ENCODE results near the gene SERPINI1. TPM values are rescaled to one million over a fixed set of nuclear protein-coding genes. Genes with fewer than 3 reads are reported as not detected.

The SERPINI1 gene
- total and polyA plus RNA-seq, 2 of the 8 experiments (the other 6 are each of a cell fraction or from before 2014, with no cell fraction given) = 5.3 to 9.9 TPM

- ChIA-PET CTCF (ENCODE audit: partially characterized antibody) (no interaction called here), POLR2A (ENCODE audit: partially characterized antibody) (no interaction called here)
- no peak overlapping the region for H3K9ac ChIP-seq (replicated peaks in 1 of 4; ENCODE audit: extremely low read depth in 1 of 4, low read depth in 3 of 4, low read length in 3 of 4)
- H4K8ac ChIP-seq (ENCODE audit: extremely low read depth, insufficient read depth, low read length) = no peak overlapping the region
- no peak overlapping the region for H2BK5ac ChIP-seq (ENCODE audit: low read depth, low read length)
- H3K79me1 ChIP-seq (ENCODE audit: low read depth, low read length) = no peaks in the 10 kb centered on the region
- no peak overlapping the region for H3K4ac ChIP-seq (replicated peaks; ENCODE audit: insufficient read length, low read depth, low read length)
- H3K23me2 ChIP-seq (ENCODE audit: low read depth, low read length) = no peaks in the 10 kb centered on the region
- no peak overlapping the region for H2BK20ac ChIP-seq (ENCODE audit: low read length)
- no peaks in the 10 kb centered on the region for H3K79me2 ChIP-seq (ENCODE audit: control insufficient read depth in 1 of 2, insufficient read depth in 2 of 2, low read length in 2 of 2)
- FAIRE-seq = no peak
- no peak overlapping the region for H3K4me3 ChIP-seq (ENCODE audit: extremely low read depth in 1 of 4, insufficient read depth in 2 of 4, low read depth in 3 of 4, low read length in 4 of 4)
- H3K56ac ChIP-seq (replicated peaks; ENCODE audit: insufficient read length, low read depth, low read length) = no peak overlapping the region
- H3K23ac ChIP-seq (ENCODE audit: insufficient read length) = no peak overlapping the region
- H3K18ac ChIP-seq (ENCODE audit: extremely low read depth, low read length) = no peak overlapping the region
- H2BK120ac ChIP-seq (replicated peaks; ENCODE audit: low read depth, low read length) = no peak overlapping the region
- H2BK15ac ChIP-seq (ENCODE audit: low read length) = no peak overlapping the region
- H3K27me3 ChIP-seq (replicated peaks in 1 of 4; ENCODE audit: control insufficient read depth in 3 of 4, extremely low read depth in 1 of 4, insufficient read depth in 3 of 4, low read length in 3 of 4) = no peaks in the 10 kb centered on the region
- H3K36me3 ChIP-seq (ENCODE audit: control insufficient read depth in 2 of 4, insufficient read depth in 4 of 4, low read length in 3 of 4) = no peaks in the 10 kb centered on the region
- H2AK5ac ChIP-seq (ENCODE audit: low read depth, low read length) = no peak overlapping the region
- H3K14ac ChIP-seq (ENCODE audit: insufficient read length) = no peak overlapping the region
- H4K20me1 ChIP-seq (replicated peaks in 1 of 2; ENCODE audit: control insufficient read depth in 1 of 2, insufficient read depth in 2 of 2, low read length in 2 of 2) = no peaks in the 10 kb centered on the region
- no peaks in the 10 kb centered on the region for H3K9me3 ChIP-seq (ENCODE audit: insufficient read depth in 2 of 2, low read depth in 1 of 2, low read length in 1 of 2)
- no peak overlapping the region for H2BK12ac ChIP-seq (ENCODE audit: low read depth, low read length)
- no peak overlapping the region for H4K5ac ChIP-seq (ENCODE audit: insufficient read length, low read depth, low read length)
- no peaks in the 10 kb centered on the region for H3K4me1 ChIP-seq (replicated peaks in 1 of 4; ENCODE audit: control insufficient read depth in 3 of 4, insufficient read depth in 4 of 4, low read length in 3 of 4)
- H4K91ac ChIP-seq (replicated peaks; ENCODE audit: insufficient read length, low read length) = no peak overlapping the region
- DNase-seq (ENCODE audit: low read depth in 1 of 2, low spot score in 2 of 2) = no peak
- no peak overlapping the region for H3K27ac ChIP-seq (ENCODE audit: low read depth, low read length)
- no peak overlapping the region for H3K4me2 ChIP-seq (ENCODE audit: insufficient read depth in 1 of 2, low read depth in 2 of 2, low read length in 2 of 2)
- no peak overlapping the region for H2AFZ ChIP-seq (ENCODE audit: low read length)
- no peak for TF ChIP-seq TEAD4 (IDR thresholded peaks at IDR 0.05; ENCODE audit: low read depth, low read length)
- TF ChIP-seq BRCA1 (IDR thresholded peaks at IDR 0.05; ENCODE audit: low read depth, low read length) = no peak
- no peak for TF ChIP-seq GTF2F1 (IDR thresholded peaks at IDR 0.05; ENCODE audit: borderline replicate concordance, low read depth, low read length)
- no peak for TF ChIP-seq POLR2A (IDR thresholded peaks at IDR 0.05; ENCODE audit: control extremely low read depth in 1 of 2, low read depth in 2 of 2, low read length in 2 of 2)
- no peak for TF ChIP-seq USF2 (IDR thresholded peaks at IDR 0.05; ENCODE audit: low read length)
- TF ChIP-seq KDM4A (IDR thresholded peaks at IDR 0.05; ENCODE audit: low read depth, low read length, severe bottlenecking) = no peak
- TF ChIP-seq SP1 (IDR thresholded peaks at IDR 0.05; ENCODE audit: low read depth, low read length) = no peak
- TF ChIP-seq ASH2L (IDR thresholded peaks at IDR 0.05; ENCODE audit: low read length) = no peak
- TF ChIP-seq RXRA (IDR thresholded peaks at IDR 0.05; ENCODE audit: insufficient read depth, low read depth, low read length) = no peak
- TF ChIP-seq CREB1 (IDR thresholded peaks at IDR 0.05) = no peak
Observed at GRCh38 chr3:167810236-167810635, 74.7 kb downstream of the SERPINI1 start.

Data from H1 (cell line).